Loucy (cell line): Measurements from ENCODE around the gene SLC36A1.

Experiments
- EZH2phosphoT487 ChIP-seq: fragments of 200-600 bp; IDR thresholded peaks from 2 replicates; pipeline ENCODE4 v1.6.1; 2018; ENCODE audit warnings: antibody characterized with exemption, mild to moderate bottlenecking, moderate library complexity, borderline replicate concordance
- TF ChIP-seq, protein P1 (sequence below): fragments of 200-600 bp; sonication (generic); conservative IDR thresholded peaks from 2 replicates; pipeline ENCODE4 v1.5.1; 2014; ENCODE audit warnings: mild to moderate bottlenecking, antibody characterized with exemption, low read length

DNA sequence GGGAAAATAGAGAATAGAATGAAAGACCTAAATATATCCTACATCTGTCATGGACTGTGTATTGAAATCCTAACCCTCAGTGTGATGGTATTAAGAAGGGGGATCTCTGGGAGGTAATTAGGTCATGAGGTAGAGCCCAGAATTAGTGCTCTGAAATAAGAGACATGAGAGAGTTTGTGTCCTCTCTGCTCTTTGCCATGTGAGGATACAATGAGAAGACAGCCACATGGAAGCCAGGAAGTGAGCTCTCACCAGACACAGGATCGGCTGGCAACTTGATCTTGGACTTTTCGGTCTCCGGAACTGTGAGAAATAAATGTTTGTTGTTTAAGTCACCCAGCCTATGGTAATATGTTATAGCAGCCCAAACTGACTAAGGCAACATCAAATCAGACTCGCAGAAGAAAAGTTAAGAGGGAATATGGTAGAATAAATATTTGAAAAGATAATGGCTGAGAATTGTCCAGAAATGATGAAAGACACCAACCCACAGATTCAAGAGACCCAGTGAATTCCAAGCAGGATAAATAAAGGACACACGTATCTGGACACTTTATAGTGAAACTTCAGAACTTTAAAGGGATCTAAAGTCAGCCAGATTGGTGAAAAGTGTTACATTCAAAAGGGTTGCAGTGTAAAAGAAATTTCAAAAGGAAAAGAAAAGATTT, 12.7 kb upstream of the SLC36A1 start:
- TF ChIP-seq, protein P1, sequence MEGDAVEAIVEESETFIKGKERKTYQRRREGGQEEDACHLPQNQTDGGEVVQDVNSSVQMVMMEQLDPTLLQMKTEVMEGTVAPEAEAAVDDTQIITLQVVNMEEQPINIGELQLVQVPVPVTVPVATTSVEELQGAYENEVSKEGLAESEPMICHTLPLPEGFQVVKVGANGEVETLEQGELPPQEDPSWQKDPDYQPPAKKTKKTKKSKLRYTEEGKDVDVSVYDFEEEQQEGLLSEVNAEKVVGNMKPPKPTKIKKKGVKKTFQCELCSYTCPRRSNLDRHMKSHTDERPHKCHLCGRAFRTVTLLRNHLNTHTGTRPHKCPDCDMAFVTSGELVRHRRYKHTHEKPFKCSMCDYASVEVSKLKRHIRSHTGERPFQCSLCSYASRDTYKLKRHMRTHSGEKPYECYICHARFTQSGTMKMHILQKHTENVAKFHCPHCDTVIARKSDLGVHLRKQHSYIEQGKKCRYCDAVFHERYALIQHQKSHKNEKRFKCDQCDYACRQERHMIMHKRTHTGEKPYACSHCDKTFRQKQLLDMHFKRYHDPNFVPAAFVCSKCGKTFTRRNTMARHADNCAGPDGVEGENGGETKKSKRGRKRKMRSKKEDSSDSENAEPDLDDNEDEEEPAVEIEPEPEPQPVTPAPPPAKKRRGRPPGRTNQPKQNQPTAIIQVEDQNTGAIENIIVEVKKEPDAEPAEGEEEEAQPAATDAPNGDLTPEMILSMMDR, result no peak
- TF ChIP-seq EZH2phosphoT487, result no peak
